ENCODE measurements around the gene NCAPD3. TPM values are rescaled to one million over a fixed set of nuclear protein-coding genes. Genes with fewer than 3 reads are reported as not detected.
"Not testable (repeated sequence)": the region's sequence is repeated elsewhere in the genome, so short reads cannot be mapped to it uniquely, and the experiment has no call there.

Gene NCAPD3
- total RNA-seq, 1 donor = 17.0 TPM

DNA sequence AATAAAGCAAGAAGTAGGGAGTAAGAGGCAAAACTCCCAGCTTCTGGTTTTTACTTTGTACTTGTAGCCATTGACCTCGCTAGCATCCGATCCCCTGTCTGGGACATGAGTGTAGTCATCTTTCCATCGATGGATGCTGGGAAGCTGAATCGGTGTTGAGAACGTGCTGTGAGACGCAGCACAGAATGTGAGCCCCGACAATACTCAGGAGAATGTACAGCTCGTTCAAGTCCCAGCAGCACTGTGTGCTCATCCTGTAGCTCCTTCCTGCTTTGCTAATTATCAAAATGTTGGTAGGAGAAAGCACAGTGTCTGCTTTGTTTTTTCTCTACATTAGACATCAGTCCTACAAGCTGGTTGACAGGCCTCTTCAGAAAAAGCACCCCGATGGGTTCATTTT lies 98.3 kb downstream of the NCAPD3 start:
- Histone ChIP-seq H3K9me3 (ENCODE audit: low read depth, low read length) (no peaks in the 10 kb centered on the region), H3K27me3 (ENCODE audit: insufficient read depth, low read length) (peaks cover 39% of the 10 kb centered on the region), H3K4me3 (ENCODE audit: low read length) (no peak overlapping the region), H3K4me1 (ENCODE audit: insufficient read depth, low read length) (peaks cover 5% of the 10 kb centered on the region)

DNA sequence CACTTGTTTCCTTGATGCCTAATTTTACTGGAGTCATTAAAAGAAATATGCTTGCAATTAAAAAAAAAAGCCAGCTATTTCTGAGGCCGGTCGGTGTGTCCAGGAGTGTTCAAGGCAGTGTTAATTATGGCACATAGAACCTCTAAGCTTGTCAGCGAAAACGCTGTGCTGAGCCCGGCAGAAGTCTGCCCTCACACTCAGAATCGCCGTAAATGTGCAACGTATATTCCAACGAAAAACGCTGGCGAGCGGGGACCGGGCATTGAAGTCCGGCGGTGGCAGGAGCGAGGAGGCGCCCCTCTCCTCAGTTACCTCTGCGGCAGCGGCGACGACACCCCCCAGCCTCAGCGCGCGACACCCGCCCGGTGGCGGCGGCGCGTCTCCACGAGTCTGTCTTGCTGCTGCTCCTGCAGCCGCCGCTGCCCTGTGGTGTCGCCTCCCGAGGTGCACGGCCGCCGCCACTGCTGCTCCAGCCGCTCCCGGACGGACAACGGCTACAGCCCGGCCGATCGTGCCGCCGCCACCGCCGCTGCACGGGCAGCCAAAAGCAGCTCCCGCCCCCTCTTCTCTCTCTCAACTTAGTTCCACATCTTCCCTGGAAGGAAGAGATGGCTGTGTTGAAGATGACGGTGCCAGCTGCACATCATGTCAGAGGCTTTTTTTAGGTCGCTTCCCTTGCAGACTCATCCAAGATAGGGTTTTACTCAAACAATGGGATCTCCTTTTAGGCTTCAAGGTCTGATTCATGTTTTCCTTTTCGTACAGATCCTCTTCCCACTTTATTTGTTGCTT lies 98.9 kb downstream of the NCAPD3 start:
- H3K9me3 ChIP-seq (ENCODE audit: low read depth, low read length) = no peaks in the 10 kb centered on the region
- peaks cover 39% of the 10 kb centered on the region for H3K27me3 ChIP-seq (ENCODE audit: insufficient read depth, low read length)
- peaks cover 5% of the 10 kb centered on the region for H3K4me1 ChIP-seq (ENCODE audit: insufficient read depth, low read length)
- no peak overlapping the region for H3K4me3 ChIP-seq (ENCODE audit: low read length)

DNA sequence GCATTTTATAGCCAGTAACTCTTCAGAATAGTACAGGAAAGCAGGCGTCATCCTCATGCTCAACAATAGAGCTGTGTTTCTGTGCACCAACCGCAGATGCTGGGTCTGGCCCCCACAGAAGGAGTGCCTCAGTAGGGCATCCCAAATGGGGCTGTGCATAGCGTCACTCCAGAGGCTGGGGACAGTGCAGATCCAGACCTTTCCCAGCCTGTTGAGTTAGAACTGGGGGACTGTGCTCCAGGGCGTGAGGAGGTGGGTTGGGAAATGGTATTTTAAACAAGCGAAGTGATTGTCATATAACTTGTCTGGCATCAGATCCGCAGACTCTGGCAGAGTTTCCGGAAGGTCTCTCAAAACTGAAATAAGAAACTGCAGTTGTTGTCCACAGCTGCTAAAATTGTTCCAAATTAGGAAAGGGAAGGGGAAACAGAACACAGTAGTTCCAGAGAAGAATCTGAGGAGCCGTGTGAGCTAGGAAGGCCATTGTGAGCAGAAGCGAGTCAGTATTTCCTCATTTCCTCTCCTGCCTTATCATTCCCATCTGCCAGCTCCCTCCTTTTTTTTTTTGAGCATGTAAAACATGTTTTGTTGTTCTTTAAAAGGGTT lies 102.7 kb downstream of the NCAPD3 start:
- Histone ChIP-seq H3K4me3 (ENCODE audit: low read length) (no peak overlapping the region), H3K4me1 (ENCODE audit: insufficient read depth, low read length) (peaks cover 5% of the 10 kb centered on the region), H3K27me3 (ENCODE audit: insufficient read depth, low read length) (peaks cover 36% of the 10 kb centered on the region), H3K9me3 (ENCODE audit: low read depth, low read length) (no peaks in the 10 kb centered on the region)

DNA sequence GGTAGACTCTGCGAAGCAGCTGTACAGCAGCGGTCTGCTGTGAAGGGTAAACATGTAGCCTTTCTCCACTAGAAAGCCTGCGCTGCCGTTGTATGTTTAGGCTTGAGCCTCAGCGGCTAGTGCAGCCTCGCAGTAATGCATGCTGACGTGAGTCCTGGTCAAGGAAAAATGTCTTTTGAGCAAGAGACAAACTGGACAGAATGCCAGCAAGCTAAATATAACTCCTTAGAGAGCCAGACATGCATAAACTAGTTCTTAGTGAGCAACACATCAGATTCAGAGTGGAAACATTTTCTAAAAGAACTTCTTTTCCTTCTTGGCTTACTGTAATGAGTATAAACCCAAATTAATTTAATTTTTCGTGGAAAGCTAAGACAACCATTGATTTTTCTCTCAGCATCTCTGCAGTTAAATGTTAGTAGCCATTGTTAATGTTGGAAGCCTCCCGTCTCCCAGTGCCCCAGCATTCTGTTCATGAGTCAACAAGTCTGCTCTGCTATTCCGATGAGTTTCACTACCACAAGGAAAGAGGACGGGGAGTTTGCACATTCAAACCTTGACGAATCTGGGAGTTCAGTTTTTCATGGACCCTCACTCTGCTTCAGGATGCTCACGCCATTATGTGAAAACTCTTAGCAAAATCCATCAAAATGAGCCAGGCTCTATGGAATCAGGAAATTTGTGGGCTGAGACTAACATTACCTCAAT lies 103.5 kb downstream of the NCAPD3 start:
- Histone ChIP-seq H3K9me3 (ENCODE audit: low read depth, low read length) (no peaks in the 10 kb centered on the region), H3K4me1 (ENCODE audit: insufficient read depth, low read length) (peaks cover 5% of the 10 kb centered on the region), H3K4me3 (ENCODE audit: low read length) (no peak overlapping the region), H3K27me3 (ENCODE audit: insufficient read depth, low read length) (peaks cover 28% of the 10 kb centered on the region)

DNA sequence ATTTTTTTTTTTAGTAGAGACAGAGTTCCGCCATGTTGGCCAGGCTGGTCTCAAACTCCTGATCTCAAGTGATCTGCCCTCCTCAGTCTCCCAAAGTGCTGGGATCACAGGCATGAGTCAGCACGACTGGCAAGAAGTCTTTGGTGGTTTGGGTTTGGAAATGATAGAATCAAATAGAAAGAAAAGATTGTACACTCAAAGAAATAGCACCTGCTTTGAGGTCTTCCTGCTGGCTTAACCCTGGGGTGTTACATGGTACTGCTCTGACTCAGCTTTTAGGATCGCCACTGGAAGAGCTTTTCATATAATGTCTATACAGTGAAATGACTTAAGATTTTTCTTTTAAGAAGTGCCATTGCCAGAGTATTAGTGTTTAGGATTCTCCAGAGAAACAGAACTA lies 104.7 kb downstream of the NCAPD3 start:
- H3K9me3 ChIP-seq (ENCODE audit: low read depth, low read length) = no peaks in the 10 kb centered on the region
- H3K4me3 ChIP-seq (ENCODE audit: low read length) = no peak overlapping the region
- no peaks in the 10 kb centered on the region for H3K4me1 ChIP-seq (ENCODE audit: insufficient read depth, low read length)
- peaks cover 16% of the 10 kb centered on the region for H3K27me3 ChIP-seq (ENCODE audit: insufficient read depth, low read length)

DNA sequence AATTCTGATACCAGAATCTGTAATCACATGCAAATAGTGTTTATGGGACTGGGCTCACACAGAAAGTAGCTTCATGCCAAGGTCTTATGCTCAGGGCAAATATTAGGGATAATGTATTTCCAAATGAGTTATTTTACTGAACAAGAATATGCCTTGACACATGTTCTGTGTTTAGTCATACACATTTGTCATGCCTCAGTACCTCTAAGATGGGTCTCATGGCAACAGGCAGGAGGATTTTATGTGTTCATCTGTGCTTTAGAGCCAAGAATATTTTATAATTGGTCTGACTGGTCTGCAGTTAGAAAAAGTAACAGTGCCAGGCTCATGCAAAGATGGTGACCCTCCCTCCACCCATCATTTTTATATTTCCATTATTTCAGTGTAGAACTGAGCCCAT lies 105.8 kb downstream of the NCAPD3 start:
- Histone ChIP-seq H3K9me3 (ENCODE audit: low read depth, low read length) (no peaks in the 10 kb centered on the region), H3K4me3 (ENCODE audit: low read length) (no peak overlapping the region), H3K27me3 (ENCODE audit: insufficient read depth, low read length) (peaks cover 6% of the 10 kb centered on the region), H3K4me1 (ENCODE audit: insufficient read depth, low read length) (no peaks in the 10 kb centered on the region)

DNA sequence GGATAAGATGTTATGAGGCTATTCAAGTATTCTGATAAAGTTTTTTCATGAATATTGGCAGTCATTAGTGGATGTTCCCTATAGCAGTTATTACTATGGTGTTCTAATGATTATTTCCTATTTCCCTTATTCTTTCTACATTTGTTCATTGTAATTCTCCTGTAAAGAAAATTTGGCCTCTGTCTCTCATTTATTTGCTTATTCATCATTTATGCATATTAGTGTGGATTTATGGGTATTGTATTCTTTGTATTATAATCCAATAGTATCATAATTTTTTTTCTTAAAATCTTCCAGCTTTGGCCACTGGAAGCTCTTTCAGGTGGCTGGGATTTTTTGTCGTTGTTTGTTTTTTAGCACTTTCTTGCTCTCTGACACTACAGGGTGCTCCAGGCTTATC lies 107.6 kb downstream of the NCAPD3 start:
- Histone ChIP-seq H3K4me3 (ENCODE audit: low read length) (no peak overlapping the region), H3K27me3 (ENCODE audit: insufficient read depth, low read length) (peaks cover 2% of the 10 kb centered on the region), H3K9me3 (ENCODE audit: low read depth, low read length) (no peaks in the 10 kb centered on the region), H3K4me1 (ENCODE audit: insufficient read depth, low read length) (no peaks in the 10 kb centered on the region)

DNA sequence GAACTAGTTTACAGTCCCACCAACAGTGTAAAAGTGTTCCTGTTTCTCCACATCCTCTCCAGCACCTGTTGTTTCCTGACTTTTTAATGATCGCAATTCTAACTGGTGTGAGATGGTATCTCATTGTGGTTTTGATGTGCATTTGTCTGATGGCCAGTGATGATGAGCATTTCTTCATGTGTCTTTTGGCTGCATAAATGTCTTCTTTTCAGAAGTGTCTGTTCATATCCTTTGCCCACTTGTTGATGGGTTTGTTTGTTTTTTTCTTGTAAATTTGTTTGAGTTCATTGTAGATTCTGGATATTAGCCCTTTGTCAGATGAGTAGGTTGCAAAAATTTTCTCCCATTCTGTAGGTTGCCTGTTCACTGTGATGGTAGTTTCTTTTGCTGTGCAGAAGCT lies 110.0 kb downstream of the NCAPD3 start:
- not testable (repeated sequence) for H3K27me3 ChIP-seq (ENCODE audit: insufficient read depth, low read length); H3K4me1 ChIP-seq (ENCODE audit: insufficient read depth, low read length); H3K9me3 ChIP-seq (ENCODE audit: low read depth, low read length); H3K4me3 ChIP-seq (ENCODE audit: low read length)

DNA sequence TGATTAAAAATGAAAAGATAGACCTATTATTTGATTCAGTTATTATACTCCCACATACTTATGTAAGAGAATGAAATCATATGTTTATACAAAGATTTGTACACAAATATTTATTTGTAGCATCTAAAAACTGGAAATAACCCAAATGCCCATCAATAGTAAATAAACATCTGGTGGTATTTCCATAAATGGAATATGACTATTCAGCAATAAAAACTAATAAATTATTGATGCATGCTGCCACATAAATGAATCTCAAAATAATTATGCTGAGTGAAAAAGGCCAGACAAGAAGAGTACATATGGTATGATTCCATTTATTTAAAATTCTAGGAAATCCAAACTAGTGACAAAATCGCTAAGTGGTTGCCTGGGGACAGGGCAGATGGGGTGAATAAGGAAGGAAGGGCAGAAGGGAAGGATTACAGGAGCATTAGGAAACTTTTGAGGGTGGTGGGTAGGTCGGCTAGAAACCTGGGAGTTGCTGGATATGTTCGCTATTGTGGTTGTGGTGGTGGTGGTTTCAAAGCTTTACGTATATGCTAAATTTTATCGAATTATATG lies 113.4 kb downstream of the NCAPD3 start:
- H3K4me3 ChIP-seq (ENCODE audit: low read length) = no peak overlapping the region

More for the DNA sequence above, 113.4 kb downstream of the NCAPD3 start:
- Histone ChIP-seq H3K4me1 (ENCODE audit: insufficient read depth, low read length) (no peaks in the 10 kb centered on the region), H3K27me3 (ENCODE audit: insufficient read depth, low read length) (no peaks in the 10 kb centered on the region), H3K9me3 (ENCODE audit: low read depth, low read length) (peaks cover 4% of the 10 kb centered on the region)

Other genes with a start within 250 kb of the NCAPD3 start
- 13.1 TPM for gene JAM3, start 154.9 kb downstream of the NCAPD3 start, total RNA-seq
- gene VPS26B, start 704 bp upstream of the NCAPD3 start, total RNA-seq = 36.5 TPM
- gene THYN1, start 29.4 kb upstream of the NCAPD3 start, total RNA-seq = 22.5 TPM
- gene ACAD8, start 29.6 kb upstream of the NCAPD3 start, total RNA-seq = 10.0 TPM
- gene GLB1L3, start 52.4 kb upstream of the NCAPD3 start, total RNA-seq = 0.52 TPM
- gene GLB1L2, start 108.0 kb upstream of the NCAPD3 start, total RNA-seq = 0.42 TPM
- 0.73 TPM for gene B3GAT1, start 188.3 kb upstream of the NCAPD3 start, total RNA-seq

All from mononuclear cell (primary cell).